GM15510 (cell line): ENCODE results near the gene NADK.
A peak's percentile ranks its signal among the peaks of the same experiment; 100 is the strongest.

ENCODE experiments used
- POLR2A ChIP-seq: IDR thresholded peaks from 3 replicates; pipeline ENCODE4 v1.6.1; 2011; ENCODE audit warnings: borderline replicate concordance; ENCODE audit not compliant: insufficient read length; ENCODE audit errors: extremely low read depth

NADK gene

DNA sequence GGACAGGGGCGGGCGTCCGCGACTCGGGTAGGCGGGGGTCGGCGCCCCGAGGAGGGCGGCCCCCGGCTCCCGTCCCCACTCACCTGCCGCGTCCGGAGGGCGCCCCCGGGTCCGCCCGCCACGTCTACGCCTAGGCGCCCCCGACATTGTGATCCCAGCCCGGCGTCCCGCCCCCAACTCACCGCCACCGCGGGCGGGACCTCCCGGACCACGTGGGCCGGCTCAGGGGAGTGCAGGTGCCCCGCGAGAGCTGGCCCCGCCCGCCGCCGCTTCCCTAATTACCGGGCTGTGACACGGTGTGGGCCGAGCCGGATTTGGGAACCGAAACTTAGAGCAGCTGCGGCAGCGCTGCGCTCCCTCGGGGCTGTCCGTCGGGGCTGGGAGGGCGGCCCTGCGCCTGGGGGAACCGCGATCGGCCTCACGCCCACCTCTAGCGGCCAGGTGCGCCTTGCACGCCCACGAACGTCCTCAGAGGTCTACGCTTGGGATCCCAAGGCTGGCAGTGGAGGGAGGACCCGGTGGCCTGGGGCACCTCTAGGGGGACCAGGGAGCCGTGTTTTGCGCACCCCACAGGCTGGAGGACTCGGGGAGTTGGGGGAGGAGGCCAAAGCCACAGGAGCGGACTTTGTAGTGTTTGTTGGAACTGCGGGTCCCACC lies 521 bp upstream of the NADK start:
- TF ChIP-seq POLR2A = peak; percentile 47

DNA sequence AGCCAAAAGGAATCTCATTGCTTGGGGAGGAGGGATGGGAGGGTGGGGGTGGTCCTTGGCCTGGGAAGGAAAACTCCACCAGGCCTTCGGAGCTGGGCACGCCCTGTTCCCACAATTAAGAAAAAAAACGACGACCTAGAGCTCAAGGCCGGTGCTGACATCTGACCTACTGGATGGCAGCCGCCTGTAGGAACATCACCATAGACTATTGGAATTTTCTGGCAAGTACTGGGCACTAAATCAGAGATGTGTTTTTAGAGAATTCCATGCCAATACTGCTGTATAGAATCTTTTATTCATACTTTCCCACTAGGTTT lies 729 bp downstream of the NADK start:
- no peak for TF ChIP-seq POLR2A

DNA sequence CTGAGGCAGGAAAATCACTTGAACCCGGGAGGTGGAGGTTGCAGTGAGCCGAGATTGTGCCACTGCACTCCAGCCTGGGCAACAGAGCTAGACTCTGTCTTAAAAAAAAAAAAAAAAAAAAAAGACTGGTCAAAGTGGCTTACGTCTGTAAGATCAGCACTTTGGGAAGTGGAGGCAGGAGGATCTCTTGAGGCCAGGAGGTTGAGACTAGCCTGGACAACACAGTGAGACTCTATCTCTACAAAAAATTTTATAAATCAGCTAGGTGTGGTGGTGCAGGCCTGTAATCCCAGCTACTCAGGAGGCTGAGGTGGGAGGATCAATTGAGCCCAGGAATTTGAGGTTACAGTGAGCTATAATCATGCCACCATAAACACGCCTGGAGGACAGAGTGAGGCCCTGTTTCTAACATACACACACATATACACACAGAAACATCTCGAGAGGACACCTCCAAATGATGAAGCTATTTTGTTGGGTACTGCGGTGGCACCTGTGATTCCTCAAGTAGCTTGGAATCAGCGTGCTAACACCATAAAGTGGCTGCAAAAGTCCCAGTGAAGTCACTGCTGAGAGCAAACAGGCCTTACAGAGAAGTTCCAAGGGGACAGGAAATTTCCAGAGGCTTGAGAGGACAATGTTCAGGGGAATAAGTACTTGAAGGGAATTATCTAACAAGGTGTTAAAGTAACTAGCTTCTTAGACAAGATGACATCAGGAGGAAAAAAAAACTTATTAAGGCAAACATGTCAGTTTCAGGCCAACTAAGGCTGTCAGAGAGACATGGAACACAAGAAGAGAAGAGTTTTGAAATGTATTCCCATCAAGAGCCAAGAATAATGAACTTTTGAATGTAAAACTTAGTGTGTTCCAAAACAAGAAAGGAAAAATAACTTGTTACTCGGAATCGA lies 1.3 kb downstream of the NADK start:
- no peak for TF ChIP-seq POLR2A

DNA sequence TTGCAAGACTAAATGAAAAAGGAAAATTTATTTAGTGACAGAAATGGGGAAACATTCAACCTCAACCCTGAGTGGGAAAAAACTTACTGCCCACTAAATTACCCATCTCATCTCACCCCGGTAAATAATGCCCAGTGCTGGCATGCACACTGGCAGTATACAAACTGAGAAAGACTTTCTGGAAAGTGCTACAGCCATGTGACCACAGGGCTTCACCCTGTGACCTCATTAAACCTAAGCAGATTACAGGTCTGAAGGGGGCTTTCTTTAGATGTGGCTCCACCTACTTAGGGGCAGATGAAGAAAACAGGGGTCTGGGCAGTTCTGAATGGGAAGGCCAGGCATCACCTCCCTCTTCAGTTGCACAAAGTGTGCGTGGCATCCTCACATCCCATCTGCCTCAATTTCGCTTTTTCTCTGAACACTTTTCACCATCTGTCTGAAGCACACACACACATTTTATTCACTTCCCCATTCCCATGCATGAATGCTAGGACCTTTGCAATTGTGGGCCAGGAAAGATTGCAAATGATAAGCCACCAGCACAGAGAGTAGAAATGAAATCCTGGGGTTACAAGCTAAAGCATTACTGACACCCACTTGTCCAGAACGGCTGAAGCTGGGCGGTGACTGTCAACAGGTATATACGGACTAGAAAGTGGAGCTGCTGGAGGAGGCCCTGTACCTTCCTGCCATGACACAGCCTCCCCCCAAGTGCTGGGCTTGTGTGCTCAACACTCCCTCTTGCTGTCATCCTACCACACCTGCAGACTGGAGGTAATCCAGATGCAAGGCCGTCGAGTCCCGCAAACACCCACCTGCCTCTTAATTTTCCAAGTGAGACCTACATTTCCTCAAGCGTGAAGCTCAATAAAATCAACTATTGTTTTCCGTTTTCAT lies 2.7 kb downstream of the NADK start:
- TF ChIP-seq POLR2A = no peak

DNA sequence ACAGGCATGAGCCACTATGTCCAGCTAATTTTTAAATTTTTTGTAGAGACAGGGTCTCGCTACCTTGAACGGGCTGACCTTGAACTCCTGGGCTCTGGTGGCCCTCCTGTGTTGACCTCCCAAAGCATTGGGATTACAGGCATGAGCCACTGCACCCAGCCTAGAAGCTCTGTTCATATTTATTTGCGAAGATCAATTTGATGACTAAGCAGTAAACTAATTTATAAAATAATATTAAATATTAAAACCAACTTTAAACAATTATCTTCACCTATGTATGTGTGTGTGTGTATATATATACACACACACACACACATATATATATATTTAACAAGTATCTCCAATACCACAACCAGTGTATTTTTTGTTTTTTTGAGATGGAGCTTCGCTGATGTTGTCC lies 4.4 kb downstream of the NADK start:
- TF ChIP-seq POLR2A = no peak

DNA sequence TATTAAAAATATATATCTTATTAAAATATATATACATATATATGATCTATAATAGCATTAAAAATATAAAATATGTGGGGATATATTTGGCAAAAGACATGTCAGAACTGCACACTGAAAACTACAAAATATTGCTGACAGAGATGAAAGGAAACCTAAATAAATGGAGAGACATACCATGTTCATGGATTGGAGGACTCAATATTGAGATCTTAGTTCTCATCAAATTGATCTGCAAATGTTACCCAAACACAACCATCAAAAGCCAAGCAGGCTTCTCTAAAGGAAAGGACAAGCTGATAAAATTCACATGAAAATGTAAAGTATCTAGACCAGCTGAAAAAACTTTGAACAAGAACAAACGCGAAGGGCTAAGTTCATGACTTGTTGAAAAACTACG lies 7.2 kb downstream of the NADK start:
- TF ChIP-seq POLR2A = no peak

DNA sequence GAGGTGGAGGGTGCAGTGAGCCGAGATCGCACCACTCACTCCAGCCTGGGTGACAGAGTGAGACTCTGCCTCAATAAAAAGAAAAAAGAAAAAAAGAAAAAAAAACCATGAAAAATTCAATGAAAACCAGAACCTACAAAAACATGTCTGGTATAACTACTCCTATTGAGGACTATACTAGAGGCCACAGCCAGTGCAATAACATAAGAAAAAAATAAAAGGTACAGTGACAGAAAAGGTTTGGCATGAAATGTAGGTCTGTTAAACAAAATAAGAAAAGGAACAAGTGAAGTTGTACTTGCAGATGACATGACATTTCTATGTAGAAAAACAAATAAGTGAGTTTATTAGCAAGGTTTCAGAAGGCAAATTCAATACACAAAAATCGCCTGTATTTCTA lies 8.2 kb downstream of the NADK start:
- TF ChIP-seq POLR2A = no peak

DNA sequence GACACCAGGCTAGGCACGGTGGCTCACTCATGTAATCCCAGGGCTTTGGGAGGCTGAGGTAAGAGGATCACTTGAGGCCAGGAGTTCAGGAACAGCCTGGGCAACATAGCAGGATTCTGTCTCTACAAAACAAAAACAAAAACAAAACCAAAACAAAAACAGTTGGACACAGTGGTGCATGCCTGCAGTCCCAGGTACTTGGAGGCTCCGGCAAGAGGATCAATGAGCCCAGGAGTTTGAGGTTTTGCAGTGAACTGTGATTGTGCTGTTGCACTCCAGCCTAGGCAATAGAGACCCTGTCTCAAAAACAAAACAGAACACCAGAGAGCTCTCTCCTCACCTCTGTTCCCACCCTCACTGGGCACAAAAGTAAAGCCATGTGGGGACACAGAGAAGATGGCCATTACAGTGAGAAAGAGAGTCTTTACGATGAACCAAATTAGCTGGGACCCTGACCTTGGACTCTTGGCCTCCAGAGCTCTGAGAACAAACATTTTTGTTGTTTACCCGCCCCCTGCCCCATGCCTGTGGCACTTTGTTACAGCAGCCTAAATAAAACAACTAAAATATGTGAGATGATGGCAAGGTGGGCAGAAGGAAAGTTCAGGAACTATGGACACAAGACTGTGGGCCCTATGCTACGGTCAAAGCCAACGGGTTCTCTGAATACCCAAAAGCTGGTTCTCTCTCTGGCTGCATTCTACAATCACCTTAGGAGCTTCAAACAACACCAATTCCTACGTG lies 9.8 kb downstream of the NADK start:
- TF ChIP-seq POLR2A = no peak

DNA sequence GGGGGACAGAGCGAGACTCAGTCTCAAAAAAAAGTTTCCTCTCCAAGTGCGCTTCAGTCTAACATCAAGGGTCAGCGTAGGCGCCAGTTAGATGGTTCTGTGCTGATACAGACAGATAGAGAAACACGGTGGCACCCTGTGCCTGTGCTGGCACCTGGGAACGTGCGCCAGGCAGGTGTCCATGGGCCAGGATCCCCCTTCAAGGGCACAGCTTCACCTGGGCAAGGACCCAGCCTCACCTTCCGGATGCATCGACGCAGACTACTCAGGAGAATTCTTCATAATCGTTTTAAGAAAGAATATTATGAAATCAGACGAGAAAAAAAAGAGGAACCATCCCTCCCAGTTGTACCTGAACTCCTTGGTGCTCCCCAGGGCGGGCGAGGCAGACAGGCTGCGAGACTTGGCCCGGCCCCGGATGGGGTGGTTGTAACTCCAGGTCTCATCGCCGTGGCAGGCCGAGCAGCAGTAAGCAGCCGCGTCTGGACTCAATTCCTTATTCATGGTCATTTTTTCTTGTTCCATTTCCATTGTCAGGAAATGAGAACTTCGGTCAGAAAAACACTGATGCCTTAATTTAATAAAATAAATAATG lies 13.3 kb downstream of the NADK start:
- TF ChIP-seq POLR2A = no peak

DNA sequence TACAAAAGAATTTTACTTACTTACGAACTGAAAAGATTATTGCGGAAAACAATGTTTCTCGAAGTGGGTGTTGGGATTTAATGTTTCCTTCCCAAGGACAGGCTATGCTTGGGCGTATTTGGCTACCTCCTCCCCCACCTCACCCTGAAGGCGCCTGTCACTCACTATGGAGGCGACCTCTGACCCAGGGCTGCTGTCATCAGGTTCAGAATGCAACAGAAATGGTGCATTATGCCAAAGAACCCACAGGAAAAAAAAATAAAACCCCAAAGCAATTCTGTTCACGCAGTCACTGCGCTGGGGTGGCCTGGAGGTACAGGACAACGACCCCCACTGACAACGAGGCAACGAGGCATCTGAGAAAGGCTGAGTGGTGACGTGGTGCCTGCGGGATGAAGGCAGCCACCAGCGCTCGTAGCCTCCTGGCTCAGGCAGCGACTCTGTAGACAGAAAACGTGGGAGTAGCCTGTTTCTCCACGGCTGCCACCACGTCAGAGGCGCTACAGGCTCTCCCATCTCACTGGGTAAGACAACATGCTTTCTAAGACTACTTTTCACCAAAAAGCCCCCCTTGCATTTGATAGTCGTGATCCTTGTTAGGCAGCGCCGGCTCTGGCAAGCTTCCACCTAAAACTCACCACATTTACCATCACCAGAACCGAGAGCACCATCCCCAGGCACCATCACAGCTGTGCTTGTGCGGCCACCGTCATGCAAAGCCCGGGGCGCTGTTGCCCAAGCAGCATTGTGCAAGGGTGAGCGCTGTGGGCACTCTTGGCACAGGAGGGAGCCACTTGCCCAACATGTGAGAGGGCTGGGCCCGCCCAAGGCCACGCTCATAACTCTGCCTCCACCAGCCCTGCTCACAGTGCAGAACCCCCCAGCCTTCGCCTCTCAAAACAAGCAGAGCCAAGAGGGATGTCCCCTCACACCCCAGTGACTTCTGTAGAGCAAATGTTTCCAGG lies 14.3 kb downstream of the NADK start:
- no peak for TF ChIP-seq POLR2A

DNA sequence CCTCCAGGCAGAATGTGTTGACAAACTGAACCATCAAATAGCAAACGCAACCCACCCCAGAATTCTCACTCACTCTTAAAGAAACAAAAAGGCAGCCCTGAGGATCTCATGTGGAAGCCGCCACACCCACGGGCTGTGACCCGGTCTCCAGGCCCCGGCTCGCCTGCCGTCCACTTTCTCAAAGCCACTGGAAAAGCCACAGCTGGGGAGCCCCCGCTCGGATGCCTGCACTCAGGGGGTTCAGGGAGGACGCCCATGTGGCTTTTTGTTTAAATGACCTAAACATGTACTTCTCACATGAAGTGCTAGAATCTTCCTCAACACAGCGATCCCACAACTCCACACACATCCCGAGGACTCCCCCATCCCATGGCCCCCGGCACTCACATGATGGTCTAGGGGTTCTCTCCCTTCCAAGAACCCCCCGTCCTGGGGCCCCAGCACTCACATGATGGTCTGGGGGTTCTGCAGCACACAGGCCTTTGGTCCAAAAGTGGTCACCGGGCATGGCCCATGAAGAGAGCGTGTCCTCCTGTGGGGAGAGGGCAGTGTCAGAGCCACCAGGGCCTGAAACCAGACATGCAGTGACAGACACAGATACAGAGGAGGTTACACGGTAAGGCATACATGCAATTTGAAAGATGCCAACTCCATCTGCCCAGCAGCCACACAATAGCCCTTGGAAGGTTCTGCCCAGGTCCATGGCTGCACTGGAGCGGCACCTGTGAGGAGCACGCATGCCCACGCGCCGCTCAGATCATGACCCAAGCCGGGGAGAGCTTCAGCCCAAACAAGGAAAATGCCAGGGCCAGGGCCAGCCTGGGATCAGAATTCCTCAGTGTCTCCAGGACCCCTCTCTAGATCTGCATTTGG lies 16.5 kb downstream of the NADK start:
- TF ChIP-seq POLR2A = no peak

DNA sequence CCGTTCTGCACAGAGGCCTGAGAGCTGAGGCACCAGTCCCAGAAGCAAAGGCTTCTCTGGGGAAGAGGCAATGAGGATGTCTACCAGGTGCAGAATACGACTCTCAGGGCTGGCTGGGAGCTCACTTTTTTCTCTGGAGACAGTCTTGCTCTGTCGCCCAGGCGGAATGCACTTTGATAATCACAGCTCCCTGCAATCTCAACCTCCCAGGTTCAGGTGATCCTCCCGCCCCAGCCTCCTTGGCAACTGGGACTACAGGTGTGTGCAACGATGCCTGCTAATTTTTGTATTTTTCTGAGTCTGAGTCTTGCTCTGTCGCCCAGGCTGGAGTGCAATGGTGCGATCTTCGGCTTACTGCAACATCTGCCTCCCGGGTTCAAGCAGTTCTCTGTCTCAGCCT lies 17.6 kb downstream of the NADK start:
- no peak for TF ChIP-seq POLR2A
